Right lobe of liver (tissue), 4 donors: Measurements from ENCODE around the gene PAK2.

ENCODE experiments used
- POLR2A ChIP-seq: fragments of 450-650 bp; IDR thresholded peaks from one replicate; pipeline ENCODE4 v1.6.1; 2017; ENCODE audit warnings: antibody characterized with exemption, mild to moderate bottlenecking
- TF ChIP-seq, protein P1 (sequence below), 4 donors: fragments of 200-600 bp in 3 of 4; fragments of 450-650 bp in 1 of 4; IDR thresholded peaks; one replicate each; pipeline versions ENCODE4 v1.5.1 to v1.8.0; 2016 to 2022; ENCODE audit warnings: antibody characterized with exemption in 4 of 4, mild to moderate bottlenecking in 2 of 4
- donor health status: DM: no; HTN: no; CAD: no.
- donor health status: DM: no; HTN: no; CAD: no.
- donor health status: DM: no; HTN: yes; CAD: no.

DNA sequence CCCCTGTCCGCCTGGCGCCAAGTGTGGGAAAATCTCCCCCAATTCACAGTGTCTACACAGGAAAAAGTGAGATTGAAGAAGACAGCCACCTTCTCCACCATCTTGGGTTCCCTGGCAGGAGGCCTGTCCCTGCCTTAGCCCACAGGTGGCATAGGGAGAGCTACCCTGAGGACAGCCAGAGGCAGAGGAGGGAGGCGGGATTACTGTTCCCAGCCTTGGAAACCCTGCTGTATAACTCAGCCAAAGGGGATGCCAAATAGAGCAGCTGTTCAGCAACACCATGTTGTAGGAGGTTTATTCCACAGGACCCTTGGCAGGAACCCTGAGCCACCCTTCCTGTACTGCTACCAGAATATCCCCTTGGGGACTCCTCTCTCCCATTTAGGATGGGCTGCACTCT is 54.8 kb downstream of the PAK2 start:
- TF ChIP-seq, protein P1, sequence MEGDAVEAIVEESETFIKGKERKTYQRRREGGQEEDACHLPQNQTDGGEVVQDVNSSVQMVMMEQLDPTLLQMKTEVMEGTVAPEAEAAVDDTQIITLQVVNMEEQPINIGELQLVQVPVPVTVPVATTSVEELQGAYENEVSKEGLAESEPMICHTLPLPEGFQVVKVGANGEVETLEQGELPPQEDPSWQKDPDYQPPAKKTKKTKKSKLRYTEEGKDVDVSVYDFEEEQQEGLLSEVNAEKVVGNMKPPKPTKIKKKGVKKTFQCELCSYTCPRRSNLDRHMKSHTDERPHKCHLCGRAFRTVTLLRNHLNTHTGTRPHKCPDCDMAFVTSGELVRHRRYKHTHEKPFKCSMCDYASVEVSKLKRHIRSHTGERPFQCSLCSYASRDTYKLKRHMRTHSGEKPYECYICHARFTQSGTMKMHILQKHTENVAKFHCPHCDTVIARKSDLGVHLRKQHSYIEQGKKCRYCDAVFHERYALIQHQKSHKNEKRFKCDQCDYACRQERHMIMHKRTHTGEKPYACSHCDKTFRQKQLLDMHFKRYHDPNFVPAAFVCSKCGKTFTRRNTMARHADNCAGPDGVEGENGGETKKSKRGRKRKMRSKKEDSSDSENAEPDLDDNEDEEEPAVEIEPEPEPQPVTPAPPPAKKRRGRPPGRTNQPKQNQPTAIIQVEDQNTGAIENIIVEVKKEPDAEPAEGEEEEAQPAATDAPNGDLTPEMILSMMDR (IDR thresholded peaks at IDR 0.05), result no peak
- no peak for TF ChIP-seq POLR2A
